ENCODE measurements around the gene KRTDAP.
"Not testable (repeated sequence)": the region's sequence is repeated elsewhere in the genome, so short reads cannot be mapped to it uniquely, and the experiment has no call there.

KRTDAP gene

GRCh38 chr19:35484252-35485036 is 5.8 kb downstream of the KRTDAP start:
- DNase-seq (ENCODE audit: low read depth): no peak

- no peak for DNase-seq (ENCODE audit: low read depth)
Observed at GRCh38 chr19:35483089-35483488, 7.2 kb downstream of the KRTDAP start.

GRCh38 chr19:35478794-35479677 is 11.2 kb downstream of the KRTDAP start:
- no peak for DNase-seq (ENCODE audit: low read depth)

DNA sequence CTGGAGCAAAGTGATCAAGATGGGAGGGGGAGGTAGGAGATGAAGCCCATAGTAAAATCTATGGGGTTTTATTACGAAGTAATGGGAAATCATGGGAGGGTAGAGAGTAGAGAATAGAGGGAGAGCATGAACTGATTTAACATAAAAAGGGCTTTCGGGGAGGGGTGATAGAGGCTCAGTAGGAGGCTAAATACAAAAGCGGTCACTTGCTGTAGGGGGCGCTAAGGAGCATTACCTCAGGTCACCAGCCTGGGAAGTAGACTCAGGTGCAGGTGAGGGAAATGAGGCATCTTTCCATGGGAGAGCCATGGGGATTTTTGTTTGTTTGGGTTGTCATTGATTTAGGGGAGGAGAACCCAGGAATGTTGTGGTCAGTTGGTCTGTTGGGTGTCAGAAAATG is 14.1 kb downstream of the KRTDAP start:
- no peak for DNase-seq (ENCODE audit: low read depth)

DNA sequence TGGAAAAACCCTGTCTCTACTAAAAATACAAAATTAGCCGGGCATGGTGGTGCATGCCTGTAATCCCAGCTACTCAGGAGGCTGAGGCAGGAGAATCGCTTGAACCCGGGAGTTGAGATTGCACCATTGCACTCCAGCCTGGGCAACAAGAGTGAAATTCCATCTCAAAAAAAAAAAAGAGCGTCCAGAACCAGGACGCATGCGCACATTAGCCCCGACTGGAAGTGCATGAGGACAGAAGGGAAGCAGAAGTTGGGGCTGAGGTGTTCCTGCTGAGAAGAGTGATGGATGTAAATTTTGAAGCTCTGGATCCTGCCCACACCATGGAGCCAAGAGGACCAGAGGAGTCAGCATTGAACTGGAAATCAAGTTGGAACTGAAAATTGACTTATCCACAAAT is 15.7 kb downstream of the KRTDAP start:
- not testable (repeated sequence) for DNase-seq (ENCODE audit: low read depth)

DNA sequence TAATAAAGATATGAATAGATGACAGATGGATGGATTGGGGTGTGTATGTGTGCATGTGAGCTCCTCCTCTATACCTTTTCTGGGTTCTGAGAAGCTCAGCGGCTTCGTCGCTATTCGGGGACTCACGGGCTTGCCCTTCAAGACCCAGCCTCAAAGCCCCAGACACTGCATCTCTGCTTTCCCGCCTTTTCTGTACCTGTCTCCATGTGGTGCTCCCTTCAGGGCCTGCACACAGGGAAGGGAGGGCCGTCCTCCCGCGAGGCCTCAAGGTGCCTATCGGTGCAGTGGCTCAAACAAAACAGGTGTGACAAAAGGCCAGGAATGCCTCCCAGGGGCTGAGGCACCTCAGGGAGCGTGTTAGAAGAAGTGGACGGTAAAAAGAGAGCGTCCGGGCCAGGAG is 16.2 kb downstream of the KRTDAP start:
- DNase-seq (ENCODE audit: low read depth): no peak

DNA sequence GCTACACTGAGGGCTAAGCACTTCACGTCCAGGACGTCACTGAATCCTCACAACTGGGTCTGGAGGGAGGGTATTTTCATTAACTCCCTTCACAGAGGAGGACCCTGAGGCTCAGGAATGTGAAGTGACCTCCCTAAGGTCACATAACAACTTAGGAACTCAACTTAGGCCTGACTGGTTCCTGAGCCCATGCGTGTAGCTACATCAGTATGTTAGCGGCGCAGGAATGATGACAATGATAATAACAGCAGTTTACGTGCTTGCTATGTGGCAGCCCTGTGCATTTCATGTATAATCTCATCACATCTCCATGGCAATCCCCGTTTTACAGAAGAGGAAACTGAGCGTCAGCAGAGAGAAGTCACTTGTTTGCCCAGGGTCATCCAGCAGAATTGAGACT is 18.3 kb downstream of the KRTDAP start:
- DNase-seq (ENCODE audit: low read depth): no peak

- DNase-seq (ENCODE audit: low read depth): not testable (repeated sequence)
Observed at GRCh38 chr19:35471075-35471474, 19.2 kb downstream of the KRTDAP start.

DNA sequence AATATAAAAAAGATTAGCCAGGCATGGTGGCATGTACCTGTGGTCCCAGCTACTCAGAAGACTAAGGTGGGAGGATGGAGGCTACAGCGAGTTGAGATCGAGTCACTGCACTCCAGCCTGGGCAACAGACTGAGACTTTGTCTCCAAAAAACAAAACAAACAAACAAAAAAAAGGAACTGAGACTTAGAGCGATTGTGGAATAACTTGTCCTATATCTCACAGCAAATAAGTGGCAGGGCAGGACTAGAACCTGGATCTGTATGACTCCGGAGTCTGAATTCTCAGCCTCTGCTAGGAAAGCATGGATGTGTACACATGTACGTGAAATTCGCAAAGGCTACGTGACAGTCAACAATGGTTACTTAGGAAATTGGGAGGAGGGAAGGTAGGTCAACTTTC is 20.1 kb downstream of the KRTDAP start:
- no peak for DNase-seq (ENCODE audit: low read depth)

- DNase-seq (ENCODE audit: low read depth): peak; percentile 1
Observed at GRCh38 chr19:35468637-35469036, 21.6 kb downstream of the KRTDAP start.

DNA sequence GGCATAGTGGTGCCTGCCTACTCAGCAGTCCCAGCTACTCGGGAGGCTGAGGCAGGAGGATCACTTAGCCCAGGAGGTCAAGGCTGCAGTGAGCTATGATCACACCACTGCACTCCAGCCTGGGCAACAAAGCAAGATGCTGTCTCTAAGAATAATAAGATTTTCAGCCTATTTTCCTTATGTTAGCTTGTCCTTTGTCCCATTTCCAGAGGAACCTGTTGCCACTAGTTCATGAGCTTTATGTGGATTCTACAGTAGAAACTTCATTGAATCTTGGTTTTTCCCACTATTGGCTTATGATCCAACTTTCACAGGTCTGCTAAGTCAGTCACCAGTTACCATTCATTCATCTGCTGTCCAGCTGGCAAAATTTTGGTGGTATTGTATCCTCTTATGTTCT is 24.0 kb downstream of the KRTDAP start:
- no peak for DNase-seq (ENCODE audit: low read depth)

GRCh38 chr19:35462956-35463355 is 27.3 kb downstream of the KRTDAP start:
- DNase-seq (ENCODE audit: low read depth): not testable (repeated sequence)

- no peak for DNase-seq (ENCODE audit: low read depth)
Observed at GRCh38 chr19:35462476-35462953, 27.7 kb downstream of the KRTDAP start.

DNA sequence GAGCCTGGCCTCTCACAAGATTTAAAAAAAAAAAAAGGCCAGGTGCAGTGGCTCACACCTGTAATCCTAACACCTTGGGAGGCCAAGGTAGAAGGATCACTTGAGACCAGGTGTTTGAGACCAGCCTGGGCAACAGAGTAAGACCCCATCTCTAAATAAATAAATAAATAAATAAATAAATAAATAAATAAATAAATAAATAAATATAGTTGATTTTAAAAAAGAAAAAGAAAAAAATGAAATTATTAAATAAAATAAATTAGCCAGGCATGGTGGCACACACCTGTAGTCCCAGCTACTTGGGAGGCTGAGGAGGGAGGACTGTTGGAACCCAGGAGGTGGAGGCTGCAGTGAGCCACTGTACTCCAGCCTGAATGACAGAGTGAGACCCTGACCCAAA is 28.5 kb downstream of the KRTDAP start:
- not testable (repeated sequence) for DNase-seq (ENCODE audit: low read depth)

GRCh38 chr19:35461060-35461459 is 29.2 kb downstream of the KRTDAP start:
- DNase-seq (ENCODE audit: low read depth): no peak

DNA sequence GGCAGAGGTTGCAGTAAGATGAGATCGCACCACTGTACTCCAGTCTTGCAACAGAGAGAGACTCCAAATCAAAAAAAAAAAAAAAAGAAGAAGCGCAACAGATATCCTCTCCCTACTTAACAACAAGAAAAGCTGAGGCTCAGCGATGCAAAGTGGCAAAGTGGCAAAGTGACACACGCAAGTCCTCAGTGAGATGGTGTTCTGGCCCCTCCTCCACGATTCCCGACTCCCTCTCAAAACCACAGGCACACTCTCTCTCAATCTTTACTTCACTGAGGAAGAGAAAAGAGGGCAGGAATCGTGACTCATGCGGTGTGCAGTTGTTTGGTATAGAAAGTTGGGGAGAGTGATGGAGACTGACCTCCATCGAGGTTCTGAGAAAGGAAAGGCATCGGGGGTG is 29.7 kb downstream of the KRTDAP start:
- no peak for DNase-seq (ENCODE audit: low read depth)

DNA sequence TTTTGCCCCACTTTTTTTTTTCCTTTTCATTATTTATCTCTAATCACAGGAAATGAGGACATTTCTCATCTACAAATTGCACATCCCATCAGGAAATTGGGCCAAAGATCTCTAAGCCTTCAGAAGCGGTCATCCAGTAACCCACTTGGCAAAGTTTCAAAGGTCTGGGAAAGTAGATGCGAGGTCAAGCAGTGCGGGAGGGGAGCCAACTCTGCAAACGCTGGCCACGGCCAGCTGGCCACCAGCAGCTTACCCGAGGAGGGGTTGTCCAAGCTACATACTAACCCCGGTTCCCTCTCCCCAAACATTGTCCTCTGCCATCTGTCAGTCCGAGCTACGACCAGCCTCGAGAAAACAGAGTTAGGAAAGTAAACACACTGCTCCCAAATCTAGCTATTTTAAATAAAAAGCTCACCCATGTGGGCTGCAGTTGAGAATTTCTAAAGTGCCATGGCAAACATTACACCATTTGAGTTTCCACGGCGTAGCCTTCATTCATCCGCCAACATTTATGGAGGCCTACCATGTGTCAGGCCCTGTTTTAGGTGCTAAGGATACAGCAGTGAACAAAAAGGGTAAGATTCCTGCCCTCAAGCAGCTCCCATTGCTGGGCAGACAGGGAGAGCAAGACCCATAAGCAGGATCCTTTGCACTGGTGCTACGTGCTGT is 30.7 kb downstream of the KRTDAP start:
- no peak for DNase-seq (ENCODE audit: low read depth)

DNA sequence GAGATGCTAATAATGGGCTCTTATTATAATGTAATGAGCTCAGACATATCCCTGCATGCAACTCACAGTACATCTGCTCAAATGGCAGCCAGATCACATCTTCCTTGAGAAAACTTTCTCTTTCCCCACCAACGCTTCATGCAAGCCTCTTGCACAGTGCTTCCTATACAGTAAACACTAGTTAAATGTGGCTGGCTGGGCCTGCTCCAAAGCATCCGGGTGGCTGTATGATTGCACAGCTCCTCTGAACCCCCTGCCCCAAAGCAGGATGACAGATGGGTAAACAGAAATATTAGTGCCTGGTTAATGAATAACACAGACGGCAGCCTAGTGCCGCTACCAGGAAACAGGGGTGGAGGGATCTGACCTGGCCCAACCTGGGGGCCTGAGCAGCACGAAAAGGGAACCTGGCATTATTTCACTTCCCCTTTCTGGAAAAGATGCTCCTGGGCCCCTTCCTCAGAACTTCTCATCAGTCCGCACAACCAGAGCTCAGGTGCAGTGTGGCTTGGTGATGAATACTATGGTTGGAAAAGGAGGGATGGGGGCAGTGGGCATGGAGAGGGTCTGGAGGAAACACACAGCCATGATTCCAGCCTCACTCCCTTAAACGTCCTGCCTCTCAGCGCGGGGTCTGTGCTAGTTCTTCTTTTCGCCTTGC is 31.4 kb downstream of the KRTDAP start:
- DNase-seq (ENCODE audit: low read depth): no peak

- DNase-seq (ENCODE audit: low read depth): no peak
Observed at GRCh38 chr19:35458192-35458591, 32.1 kb downstream of the KRTDAP start.

GRCh38 chr19:35457173-35457572 is 33.1 kb downstream of the KRTDAP start:
- no peak for DNase-seq (ENCODE audit: low read depth)

GRCh38 chr19:35455616-35456201 is 34.6 kb downstream of the KRTDAP start:
- DNase-seq (ENCODE audit: low read depth): no peak

DNA sequence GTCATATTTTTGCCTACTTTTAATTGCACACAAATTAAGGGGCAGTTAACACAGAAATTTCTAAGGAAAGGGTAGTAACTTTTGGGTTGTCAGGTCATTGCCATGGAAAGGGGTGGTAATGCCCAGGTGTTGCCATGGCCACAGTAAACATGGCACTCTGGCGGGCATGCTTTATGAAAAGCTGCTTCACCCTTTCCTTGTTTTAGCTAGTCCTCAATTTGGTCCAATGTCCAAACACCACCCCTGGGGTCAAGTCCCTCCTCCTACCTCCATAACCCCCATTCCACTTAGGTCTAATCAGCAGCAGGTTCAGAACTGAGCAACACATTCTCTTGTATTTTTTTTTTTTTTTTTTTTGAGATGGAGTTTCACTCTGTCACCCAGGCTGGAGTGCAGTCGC is 35.6 kb downstream of the KRTDAP start:
- DNase-seq (ENCODE audit: low read depth): no peak

Measured in GM04504 (cell line).